CD4-positive, alpha-beta T cell treated with Interleukin-21 for 1 hour (primary cell): ENCODE data around the gene GNPTAB.
"Not testable (repeated sequence)": the region's sequence is repeated elsewhere in the genome, so short reads cannot be mapped to it uniquely, and the experiment has no call there.

ENCODE experiments used
- DNase-seq: peaks from one replicate; pipeline ENCODE4 v3.0.0-alpha.2; 2020

Gene GNPTAB

DNA sequence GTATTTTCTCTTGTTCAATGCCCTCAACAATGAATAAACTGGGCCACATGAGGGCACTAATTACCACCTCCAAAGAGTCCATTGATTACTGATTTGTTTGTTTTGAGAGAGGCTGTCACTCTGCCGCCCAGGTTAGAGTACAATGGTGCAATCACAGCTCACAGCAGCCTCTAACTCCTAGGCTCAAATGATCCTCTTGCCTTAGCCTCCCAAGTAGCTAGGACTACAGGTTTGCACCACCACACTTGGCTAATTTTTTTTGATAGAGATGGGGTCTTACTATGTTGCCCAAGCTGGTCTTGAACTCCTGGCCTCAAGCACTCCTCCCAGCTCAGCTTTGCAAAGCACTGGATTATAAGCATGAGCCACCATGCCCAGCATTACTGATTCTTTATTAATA lies 63.2 kb downstream of the GNPTAB start:
- no peak for DNase-seq

- DNase-seq = no peak
Observed at GRCh38 chr12:101764051-101764792, 66.5 kb downstream of the GNPTAB start.

GRCh38 chr12:101763246-101763931 lies 67.4 kb downstream of the GNPTAB start:
- no peak for DNase-seq

DNA sequence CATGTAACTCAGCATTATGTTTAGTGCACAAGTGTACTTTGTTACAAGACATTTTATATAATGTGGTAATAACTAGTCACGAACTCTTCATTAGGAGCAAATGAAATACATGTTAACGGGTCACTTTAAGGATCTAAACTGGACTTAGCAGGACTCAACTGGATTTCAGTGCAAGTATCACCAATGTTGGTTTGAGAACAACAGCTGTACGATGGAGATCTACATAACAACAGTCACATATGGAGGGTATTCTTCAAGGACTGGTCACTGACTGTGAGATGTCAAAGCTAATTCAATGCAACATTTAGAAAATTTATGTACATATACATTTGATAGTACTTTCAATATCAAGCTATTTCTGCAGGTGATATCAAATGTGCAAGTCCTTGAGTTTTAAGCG lies 69.0 kb downstream of the GNPTAB start:
- DNase-seq = no peak

- DNase-seq = no peak
Observed at GRCh38 chr12:101761350-101761749, 69.4 kb downstream of the GNPTAB start.

DNA sequence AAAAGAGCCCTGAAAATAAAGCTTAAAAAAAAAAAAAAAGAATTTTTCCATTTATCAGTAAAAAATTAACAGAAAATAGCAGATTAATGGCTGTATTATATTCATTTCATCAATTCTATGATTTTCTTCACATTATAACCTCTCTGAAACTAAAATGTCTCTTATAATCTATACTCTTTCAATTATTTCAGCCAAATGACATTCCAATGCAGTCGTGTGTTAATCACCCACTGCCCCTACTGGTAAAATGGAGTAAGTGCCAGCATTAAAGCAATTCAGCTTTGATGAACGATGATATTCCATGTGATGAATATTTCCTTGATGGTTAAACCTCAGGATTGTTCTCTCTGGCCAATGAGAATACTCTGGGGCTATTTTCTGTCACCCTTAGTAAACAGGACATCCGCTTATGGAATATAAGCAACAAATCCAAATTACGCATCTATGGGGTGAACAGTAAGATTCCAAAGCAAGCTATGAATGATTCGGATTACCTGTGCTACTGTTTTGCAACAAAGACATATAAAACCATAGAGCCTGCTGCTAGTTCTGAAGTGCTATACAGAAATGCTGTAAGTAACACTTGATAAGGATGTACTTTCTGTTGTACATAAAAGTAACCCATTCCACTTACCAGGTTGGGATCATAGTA lies 71.2 kb downstream of the GNPTAB start:
- DNase-seq = peak; percentile 56

GRCh38 chr12:101750152-101750551 lies 80.6 kb downstream of the GNPTAB start:
- DNase-seq = no peak

- DNase-seq = no peak
Observed at GRCh38 chr12:101749657-101750056, 81.1 kb downstream of the GNPTAB start.

- DNase-seq = no peak
Observed at GRCh38 chr12:101748907-101749306, 81.9 kb downstream of the GNPTAB start.

GRCh38 chr12:101747697-101748096 lies 83.1 kb downstream of the GNPTAB start:
- no peak for DNase-seq

DNA sequence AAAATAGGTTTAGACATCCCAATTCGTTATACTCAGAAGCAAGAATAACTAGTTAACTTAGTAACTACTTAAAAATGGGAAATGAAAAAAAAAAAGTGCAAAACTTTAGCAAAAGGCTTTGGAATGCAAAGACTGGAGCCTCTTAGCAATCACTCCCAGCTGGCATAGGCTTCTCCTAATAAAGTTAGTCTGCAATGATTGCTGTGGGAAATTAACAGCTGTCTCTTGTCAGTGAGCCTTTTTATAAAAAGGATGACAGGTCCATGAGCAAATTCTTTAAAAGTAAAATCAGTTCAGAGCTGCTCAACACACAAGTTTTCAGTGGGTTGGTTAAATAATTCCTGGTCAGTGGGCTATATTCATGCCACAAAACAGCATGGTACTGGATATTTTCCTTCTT lies 84.1 kb downstream of the GNPTAB start:
- DNase-seq = no peak

GRCh38 chr12:101746196-101746595 lies 84.6 kb downstream of the GNPTAB start:
- no peak for DNase-seq

DNA sequence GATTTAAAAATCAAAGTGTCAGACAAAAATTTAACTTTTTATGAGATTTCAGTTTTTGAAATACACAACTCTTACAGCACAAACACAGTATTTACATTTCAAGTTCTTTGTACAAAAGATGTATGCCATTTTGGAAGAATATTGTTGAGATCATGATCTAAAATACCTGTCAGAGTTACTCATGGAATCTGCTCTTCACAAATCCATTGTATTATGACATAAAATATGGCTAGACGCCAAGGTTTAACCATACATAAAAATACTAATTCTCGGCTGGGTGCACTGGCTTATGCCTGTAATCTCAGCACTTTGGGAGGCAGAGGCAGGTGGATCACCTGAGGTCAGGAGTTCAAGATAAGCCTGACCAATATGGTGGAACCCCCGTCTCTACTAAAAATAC lies 85.3 kb downstream of the GNPTAB start:
- DNase-seq = no peak

DNA sequence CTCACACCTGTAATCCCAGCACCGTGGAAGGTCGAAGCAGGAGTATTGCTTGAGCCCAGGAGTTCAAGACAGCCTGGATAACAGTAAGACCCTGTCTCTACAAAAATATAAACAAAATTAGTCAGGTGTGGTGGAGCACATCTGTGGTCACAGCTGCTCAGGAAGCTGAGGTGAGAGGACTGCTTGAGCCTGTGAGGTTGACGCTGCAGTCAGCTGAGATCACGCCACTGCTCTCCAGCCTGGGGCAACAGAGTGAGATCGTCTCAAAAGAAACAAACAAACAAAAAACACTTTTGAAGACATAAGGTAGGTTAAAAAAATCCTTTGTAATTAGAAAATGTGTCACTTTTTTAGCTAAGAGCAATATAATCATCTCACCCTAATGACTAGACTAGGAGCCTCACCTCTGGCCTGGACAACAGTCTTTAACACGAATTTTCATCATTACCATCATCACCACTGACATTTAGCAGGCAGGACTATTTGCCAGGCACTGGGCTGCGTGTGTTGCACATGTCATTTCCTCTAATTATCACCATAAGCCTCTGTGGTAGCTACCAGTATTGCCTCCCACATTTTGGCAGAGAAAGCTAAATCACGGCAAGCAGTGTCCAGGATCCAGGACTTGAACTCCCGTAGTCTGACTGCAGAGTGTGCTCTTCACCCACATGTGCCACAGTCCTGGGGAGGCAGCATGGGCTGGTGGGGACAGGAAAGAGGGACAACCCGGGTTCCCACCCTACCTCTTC lies 86.9 kb downstream of the GNPTAB start:
- DNase-seq = peak; percentile 10

- no peak for DNase-seq
Observed at GRCh38 chr12:101743242-101743641, 87.5 kb downstream of the GNPTAB start.

DNA sequence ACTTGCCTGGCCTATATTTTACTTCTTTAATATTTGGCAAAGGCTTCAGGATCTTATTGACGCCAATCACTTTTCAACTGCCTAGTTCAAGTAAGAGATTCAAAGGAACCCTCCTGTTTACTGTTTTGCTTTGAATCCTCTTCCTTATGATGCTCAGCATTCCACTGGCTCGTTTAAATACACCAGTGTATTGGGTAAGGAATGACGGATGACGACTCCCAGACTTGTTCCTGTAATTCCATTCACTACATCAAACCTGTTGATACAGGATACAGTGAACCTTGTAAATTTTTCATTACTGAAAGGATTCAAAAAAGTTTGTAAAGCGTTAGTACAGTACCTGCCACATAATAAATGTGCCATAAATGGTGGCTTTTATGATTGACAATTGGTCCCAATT lies 89.8 kb downstream of the GNPTAB start:
- DNase-seq = no peak

GRCh38 chr12:101740566-101740965 lies 90.2 kb downstream of the GNPTAB start:
- no peak for DNase-seq

DNA sequence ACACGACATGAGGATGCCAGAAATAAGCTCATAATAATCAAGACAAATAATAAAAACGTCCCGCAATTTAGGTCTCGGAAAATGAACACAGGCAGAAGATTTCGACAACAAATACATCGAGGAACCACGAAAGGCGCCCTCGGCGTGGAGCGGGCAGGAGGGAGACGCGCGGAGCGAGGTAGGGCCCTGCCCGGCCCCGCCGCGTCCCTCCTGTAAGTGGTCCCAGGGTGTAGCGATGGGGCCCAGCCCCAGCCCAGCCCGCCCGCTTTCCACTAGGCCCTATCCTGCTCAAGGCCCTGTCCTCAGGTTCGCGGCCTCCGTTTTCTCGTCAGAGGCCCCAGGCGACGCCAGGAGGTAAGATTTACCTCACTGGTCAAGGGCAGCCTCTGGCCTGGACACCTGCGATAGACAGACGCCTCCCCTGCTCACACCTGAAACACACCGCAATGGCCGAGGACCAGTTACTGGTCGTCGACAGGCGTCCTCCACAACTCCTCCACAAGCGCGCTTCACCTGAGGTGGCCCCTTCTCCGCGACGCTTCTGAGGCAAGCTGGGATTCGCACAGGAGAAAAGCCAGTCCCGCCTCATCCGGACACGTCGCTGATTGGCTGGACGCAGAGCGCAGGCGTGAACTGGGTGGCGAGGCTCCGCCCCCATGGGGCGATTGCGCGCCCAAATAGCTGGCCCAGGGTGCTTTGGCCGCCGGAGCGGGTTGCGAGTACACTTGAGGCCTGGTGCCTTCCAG lies 91.7 kb downstream of the GNPTAB start, which contains the start of gene SYCP3:
TSS of gene SYCP3 (minus strand) at position 543 of the 746 bp plus-strand sequence. CDS start 1,527 bp downstream, outside the sequence.
- DNase-seq = no peak

GRCh38 chr12:101737476-101737875 lies 93.3 kb downstream of the GNPTAB start:
- DNase-seq = no peak

DNA sequence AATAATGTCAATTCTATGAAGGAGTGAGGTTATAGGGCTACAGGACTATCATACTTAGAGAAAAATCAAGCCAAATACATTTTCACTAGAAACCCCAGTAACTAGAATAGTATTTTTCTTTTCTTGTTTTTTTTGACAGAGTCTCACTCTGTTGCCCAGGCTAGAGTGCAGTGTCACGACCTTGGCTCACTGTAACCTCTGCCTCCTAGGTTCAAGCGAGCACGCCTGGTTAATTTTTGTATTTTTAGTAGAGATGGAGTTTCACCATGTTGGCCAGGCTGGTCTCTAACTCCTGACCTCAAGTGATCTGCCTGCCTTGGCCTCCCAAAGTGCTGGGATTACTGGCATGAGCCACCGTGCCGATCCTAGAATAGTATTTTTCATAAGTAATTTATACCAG lies 96.3 kb downstream of the GNPTAB start:
- DNase-seq = not testable (repeated sequence)

- no peak for DNase-seq
Observed at GRCh38 chr12:101733166-101733565, 97.6 kb downstream of the GNPTAB start.

GRCh38 chr12:101732318-101732717 lies 98.4 kb downstream of the GNPTAB start:
- no peak for DNase-seq
